ENCODE measurements around the gene YIPF6.

YIPF6 gene, protein sequence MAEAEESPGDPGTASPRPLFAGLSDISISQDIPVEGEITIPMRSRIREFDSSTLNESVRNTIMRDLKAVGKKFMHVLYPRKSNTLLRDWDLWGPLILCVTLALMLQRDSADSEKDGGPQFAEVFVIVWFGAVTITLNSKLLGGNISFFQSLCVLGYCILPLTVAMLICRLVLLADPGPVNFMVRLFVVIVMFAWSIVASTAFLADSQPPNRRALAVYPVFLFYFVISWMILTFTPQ

DNA sequence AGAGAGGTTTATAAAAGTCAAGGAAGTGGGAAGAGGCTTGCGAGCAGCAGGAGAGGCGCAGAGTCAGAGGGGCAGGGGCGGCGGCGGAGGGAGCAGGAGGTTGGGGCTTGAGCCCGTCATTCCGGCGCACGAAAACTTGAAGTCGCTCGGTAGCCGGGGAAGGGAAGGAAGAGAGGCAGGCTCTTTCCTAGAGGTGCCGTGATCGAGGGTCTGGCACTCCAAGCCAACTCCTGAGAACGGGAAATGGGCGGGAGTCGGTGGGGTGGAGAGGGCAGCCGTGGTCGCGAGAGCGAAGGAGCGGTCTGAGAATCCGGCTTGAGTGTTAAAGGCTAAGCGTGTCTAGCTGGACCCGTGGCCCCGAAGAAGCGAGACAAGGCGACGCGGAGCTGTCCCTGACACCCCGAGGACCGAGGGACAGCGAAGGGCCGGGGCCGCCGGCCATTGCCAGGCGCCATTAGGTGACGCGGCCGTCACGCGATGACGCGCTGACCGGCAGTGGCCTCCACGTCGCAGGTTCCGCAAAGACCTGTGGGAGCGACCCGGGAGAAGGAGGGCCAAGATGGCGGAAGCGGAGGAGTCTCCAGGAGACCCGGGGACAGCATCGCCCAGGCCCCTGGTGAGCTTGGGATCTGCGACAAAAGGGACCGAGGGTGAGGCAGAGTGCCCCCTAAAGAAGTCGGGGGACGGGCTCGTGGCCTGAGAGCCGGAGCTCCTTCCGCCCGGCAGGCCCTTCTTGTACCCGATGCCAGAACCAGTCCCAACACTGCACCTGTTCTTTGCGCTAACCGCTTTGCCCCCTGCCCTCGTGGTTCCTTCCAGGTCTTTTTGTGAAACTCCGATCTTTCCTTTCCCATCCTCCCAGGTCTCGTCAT is at the start of gene YIPF6:
TSS of gene YIPF6 (plus strand) at position 544 of the 872 bp plus-strand sequence. CDS start at position 560, 16 bp downstream.
- Histone ChIP-seq H3K27ac (ENCODE audit: low read depth, low read length) (peak within 1 kb of the TSS; percentile 93), H3K4me1 (ENCODE audit: control insufficient read depth, insufficient read depth, low read length, unreplicated experiment) (peaks cover 5% of the 10 kb centered on the region), H3K27me3 (ENCODE audit: insufficient read depth, low read length) (no peaks in the 10 kb centered on the region), H3K79me2 (ENCODE audit: control insufficient read depth, insufficient read depth, low read length, unreplicated experiment) (peaks cover 39% of the 10 kb centered on the region), H2AFZ (ENCODE audit: low read length, unreplicated experiment) (peak within 1 kb of the TSS; percentile 52), H3K4me3 (ENCODE audit: low read depth, low read length) (peak within 1 kb of the TSS; percentile 84), H3K36me3 (ENCODE audit: insufficient read depth, low read length) (0 out of 2 replicates have a peak, but pooled peaks cover 3% of the 10 kb centered on the region)

DNA sequence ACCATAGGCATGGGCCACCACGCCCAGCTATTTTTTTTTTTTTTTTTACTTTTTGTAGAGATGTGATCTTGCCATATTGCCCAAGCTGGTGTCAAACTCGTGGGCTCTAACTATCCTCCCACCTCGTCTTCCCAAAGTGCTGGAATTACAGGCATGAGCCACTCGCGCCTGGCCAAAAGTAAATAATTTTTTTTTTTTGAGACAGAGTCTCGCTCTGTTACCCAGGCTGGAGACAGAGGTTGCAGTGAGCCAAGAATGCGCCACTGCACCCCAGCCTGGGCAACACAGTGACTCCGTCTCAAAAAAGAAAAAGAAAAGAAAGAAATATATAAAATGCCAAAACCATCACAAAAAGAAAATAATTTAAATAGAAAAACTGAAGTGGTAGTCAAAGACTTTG is 47.1 kb upstream of the YIPF6 start:
- Histone ChIP-seq H3K27ac (ENCODE audit: low read depth, low read length) (no peak overlapping the region), H3K4me1 (ENCODE audit: control insufficient read depth, insufficient read depth, low read length, unreplicated experiment) (no peaks in the 10 kb centered on the region), H3K36me3 (ENCODE audit: insufficient read depth, low read length) (no peaks in the 10 kb centered on the region), H3K27me3 (ENCODE audit: insufficient read depth, low read length) (no peaks in the 10 kb centered on the region), H3K4me3 (ENCODE audit: low read depth, low read length) (no peak overlapping the region), H2AFZ (ENCODE audit: low read length, unreplicated experiment) (no peak overlapping the region), H3K79me2 (ENCODE audit: control insufficient read depth, insufficient read depth, low read length, unreplicated experiment) (no peaks in the 10 kb centered on the region)

DNA sequence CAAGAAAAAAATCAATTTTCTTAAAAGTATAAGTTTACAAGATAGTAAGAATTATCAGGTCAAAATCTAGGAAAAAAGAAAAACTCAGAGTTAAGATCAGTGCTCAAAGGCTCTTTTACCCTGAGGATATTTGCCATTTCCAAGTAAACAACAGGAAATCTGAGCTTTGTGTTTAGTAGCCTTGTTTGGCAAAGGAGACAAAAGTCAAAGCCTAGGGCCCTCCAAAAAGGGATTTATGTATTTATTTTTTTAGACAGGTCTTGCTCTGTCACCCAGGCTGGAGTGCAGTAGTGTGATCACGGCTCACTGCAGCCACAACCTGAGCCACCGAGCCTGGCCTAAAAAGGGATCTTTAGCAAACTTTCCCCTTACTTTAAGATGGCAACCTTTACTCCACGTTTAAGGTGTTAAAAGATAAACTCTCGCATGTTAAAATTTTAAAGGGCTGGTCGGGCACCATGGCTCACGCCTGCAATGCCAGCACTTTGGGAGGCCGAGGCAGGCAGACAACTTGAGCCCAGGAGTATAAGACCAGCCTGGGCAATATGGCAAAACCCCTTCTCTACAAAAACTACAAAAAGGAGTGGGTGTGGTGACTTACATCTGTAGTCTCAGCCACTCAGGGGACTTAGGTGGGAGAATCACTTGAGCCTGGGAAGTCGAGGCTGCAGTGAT is 44.2 kb upstream of the YIPF6 start:
- Histone ChIP-seq H2AFZ (ENCODE audit: low read length, unreplicated experiment) (no peak overlapping the region), H3K27ac (ENCODE audit: low read depth, low read length) (no peak overlapping the region), H3K27me3 (ENCODE audit: insufficient read depth, low read length) (no peaks in the 10 kb centered on the region)

DNA sequence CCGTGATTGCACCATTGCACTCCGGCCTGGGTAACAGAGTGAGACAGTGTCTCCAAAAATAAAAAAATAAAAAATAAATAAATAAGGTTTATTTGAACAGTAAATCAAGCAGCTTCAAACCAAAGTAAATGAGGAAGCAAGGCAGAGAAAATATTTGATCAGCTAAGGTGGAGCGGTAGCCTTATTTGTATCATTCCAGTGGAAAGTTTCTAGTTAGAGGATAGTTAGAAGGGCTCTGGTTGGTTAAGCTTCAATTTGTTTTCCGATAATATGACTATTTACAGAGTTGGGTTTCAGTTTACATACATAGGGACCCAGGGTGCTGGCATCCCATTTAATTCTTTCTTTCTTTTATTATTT is 43.7 kb upstream of the YIPF6 start:
- Histone ChIP-seq H3K4me3 (ENCODE audit: low read depth, low read length) (no peak overlapping the region), H3K79me2 (ENCODE audit: control insufficient read depth, insufficient read depth, low read length, unreplicated experiment) (no peaks in the 10 kb centered on the region), H3K36me3 (ENCODE audit: insufficient read depth, low read length) (no peaks in the 10 kb centered on the region), H3K27ac (ENCODE audit: low read depth, low read length) (no peak overlapping the region), H3K27me3 (ENCODE audit: insufficient read depth, low read length) (no peaks in the 10 kb centered on the region), H2AFZ (ENCODE audit: low read length, unreplicated experiment) (no peak overlapping the region), H3K4me1 (ENCODE audit: control insufficient read depth, insufficient read depth, low read length, unreplicated experiment) (no peaks in the 10 kb centered on the region)

More for the DNA sequence above, 44.2 kb upstream of the YIPF6 start:
- H3K4me1 ChIP-seq (ENCODE audit: control insufficient read depth, insufficient read depth, low read length, unreplicated experiment), result no peaks in the 10 kb centered on the region
- no peaks in the 10 kb centered on the region for H3K36me3 ChIP-seq (ENCODE audit: insufficient read depth, low read length)
- no peak overlapping the region for H3K4me3 ChIP-seq (ENCODE audit: low read depth, low read length)
- H3K79me2 ChIP-seq (ENCODE audit: control insufficient read depth, insufficient read depth, low read length, unreplicated experiment), result no peaks in the 10 kb centered on the region

DNA sequence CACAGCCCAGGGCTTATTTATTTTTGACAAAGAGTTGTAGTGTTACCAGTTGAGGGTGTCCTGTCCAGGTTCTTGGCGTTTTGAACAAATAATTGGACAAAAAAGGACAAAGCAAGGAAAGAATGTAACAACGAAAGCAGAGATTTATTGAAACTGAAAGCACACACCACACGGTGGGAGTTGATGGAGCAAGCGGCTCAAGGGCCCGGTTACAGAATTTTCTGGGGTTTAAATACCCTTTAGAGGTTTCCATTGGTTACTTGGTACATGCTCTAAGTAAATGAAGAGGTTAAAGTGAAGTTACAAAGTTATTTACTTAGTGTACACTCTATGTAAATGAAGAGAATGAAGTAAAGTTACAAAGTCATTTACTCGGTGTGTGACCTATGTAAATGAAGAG is 37.8 kb upstream of the YIPF6 start:
- Histone ChIP-seq H3K27me3 (ENCODE audit: insufficient read depth, low read length) (no peaks in the 10 kb centered on the region), H3K27ac (ENCODE audit: low read depth, low read length) (no peak overlapping the region), H3K36me3 (ENCODE audit: insufficient read depth, low read length) (no peaks in the 10 kb centered on the region), H2AFZ (ENCODE audit: low read length, unreplicated experiment) (no peak overlapping the region), H3K4me3 (ENCODE audit: low read depth, low read length) (no peak overlapping the region), H3K79me2 (ENCODE audit: control insufficient read depth, insufficient read depth, low read length, unreplicated experiment) (no peaks in the 10 kb centered on the region), H3K4me1 (ENCODE audit: control insufficient read depth, insufficient read depth, low read length, unreplicated experiment) (peaks cover 9% of the 10 kb centered on the region)

DNA sequence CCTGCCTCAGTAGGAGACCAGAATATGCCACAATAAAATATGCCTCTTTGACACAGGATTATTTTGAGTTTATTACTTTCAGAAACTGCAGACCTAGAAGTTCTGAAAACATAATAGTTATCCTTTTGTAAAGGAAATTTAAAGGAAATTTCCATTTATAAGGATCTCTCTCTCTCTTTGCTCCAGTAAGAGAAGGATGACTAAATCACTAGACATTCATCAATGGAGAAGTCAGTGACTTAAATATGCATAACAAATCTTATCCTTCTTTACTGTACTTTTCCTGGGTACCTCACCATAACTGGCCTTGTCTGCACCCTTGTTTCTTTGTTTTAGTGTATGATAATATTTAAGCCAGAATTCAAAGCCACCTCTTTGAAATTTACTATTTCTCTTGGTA is 37.3 kb upstream of the YIPF6 start:
- Histone ChIP-seq H3K4me1 (ENCODE audit: control insufficient read depth, insufficient read depth, low read length, unreplicated experiment) (peaks cover 9% of the 10 kb centered on the region), H3K27ac (ENCODE audit: low read depth, low read length) (no peak overlapping the region), H2AFZ (ENCODE audit: low read length, unreplicated experiment) (no peak overlapping the region), H3K4me3 (ENCODE audit: low read depth, low read length) (no peak overlapping the region), H3K79me2 (ENCODE audit: control insufficient read depth, insufficient read depth, low read length, unreplicated experiment) (no peaks in the 10 kb centered on the region), H3K36me3 (ENCODE audit: insufficient read depth, low read length) (no peaks in the 10 kb centered on the region), H3K27me3 (ENCODE audit: insufficient read depth, low read length) (no peaks in the 10 kb centered on the region)

DNA sequence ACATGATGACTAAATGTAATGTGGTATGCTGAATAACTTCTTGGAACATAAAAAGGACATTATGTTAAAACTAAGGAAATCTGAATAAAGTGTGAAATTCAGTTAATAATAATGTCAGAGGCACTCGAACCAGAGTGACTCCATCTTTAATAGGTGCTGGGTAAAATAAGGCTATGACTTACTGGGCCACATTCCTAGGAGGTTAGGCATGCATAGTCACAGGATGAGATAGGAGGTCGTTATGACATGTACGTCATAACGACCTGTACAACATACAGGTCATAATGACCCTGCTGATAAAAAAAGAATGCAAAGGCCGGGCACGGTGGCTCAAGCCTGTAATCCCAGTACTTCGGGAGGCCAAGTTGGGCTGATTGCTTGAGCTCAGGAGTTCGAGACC is 36.7 kb upstream of the YIPF6 start:
- H3K27me3 ChIP-seq (ENCODE audit: insufficient read depth, low read length), result no peaks in the 10 kb centered on the region
- no peaks in the 10 kb centered on the region for H3K36me3 ChIP-seq (ENCODE audit: insufficient read depth, low read length)
- H3K79me2 ChIP-seq (ENCODE audit: control insufficient read depth, insufficient read depth, low read length, unreplicated experiment), result no peaks in the 10 kb centered on the region
- H3K4me3 ChIP-seq (ENCODE audit: low read depth, low read length), result no peak overlapping the region
- H2AFZ ChIP-seq (ENCODE audit: low read length, unreplicated experiment), result no peak overlapping the region
- no peak overlapping the region; the same call in 1 of the 2 replicates for H3K27ac ChIP-seq (ENCODE audit: low read depth, low read length)
- peaks cover 9% of the 10 kb centered on the region for H3K4me1 ChIP-seq (ENCODE audit: control insufficient read depth, insufficient read depth, low read length, unreplicated experiment)

DNA sequence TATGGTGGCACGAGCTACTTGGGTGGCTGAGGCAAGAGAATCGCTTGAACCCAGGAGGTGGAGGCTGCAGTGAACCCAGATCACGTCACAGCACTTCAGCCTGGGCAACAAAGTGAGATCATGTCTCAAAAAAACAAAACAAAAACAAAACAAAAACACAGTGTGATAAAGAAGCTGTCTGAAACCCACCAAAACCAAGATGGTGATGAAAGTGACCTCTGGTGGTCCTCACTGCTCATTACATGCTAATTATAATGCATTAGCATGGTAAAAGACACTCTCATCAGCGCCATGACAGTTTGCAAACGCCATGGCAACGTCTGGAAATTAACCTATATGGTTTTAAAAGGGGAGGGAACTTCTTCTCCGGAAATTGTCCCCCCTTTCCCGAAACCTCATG is 36.2 kb upstream of the YIPF6 start:
- no peaks in the 10 kb centered on the region for H3K36me3 ChIP-seq (ENCODE audit: insufficient read depth, low read length)
- H3K27me3 ChIP-seq (ENCODE audit: insufficient read depth, low read length), result no peaks in the 10 kb centered on the region
- H3K4me1 ChIP-seq (ENCODE audit: control insufficient read depth, insufficient read depth, low read length, unreplicated experiment), result peaks cover 9% of the 10 kb centered on the region
- peak overlapping the region; percentile 34; the same call in 1 of the 2 replicates for H3K27ac ChIP-seq (ENCODE audit: low read depth, low read length)
- peak overlapping the region; percentile 68 for H2AFZ ChIP-seq (ENCODE audit: low read length, unreplicated experiment)
- H3K79me2 ChIP-seq (ENCODE audit: control insufficient read depth, insufficient read depth, low read length, unreplicated experiment), result no peaks in the 10 kb centered on the region
- no peak overlapping the region for H3K4me3 ChIP-seq (ENCODE audit: low read depth, low read length)

DNA sequence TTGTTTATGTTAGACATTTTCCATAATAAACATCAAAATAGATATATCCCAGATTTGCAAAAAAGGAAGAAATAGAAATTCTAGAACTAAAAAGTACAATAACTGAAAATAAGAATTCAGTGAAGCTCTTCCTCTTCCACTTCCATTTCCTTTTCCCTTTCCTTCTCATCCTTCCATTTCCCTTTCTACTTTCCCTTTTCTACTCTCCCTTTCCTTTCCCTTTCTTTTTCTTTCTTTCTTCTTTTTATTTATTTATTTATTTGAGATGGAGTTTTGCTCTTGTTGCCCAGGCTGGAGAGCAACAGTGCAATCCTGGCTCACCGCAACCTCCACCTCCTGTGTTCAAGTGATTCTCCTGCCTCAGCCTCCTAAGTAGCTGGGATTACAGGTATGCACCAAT is 35.0 kb upstream of the YIPF6 start:
- no peak overlapping the region for H2AFZ ChIP-seq (ENCODE audit: low read length, unreplicated experiment)
- peaks cover 9% of the 10 kb centered on the region for H3K4me1 ChIP-seq (ENCODE audit: control insufficient read depth, insufficient read depth, low read length, unreplicated experiment)
- H3K79me2 ChIP-seq (ENCODE audit: control insufficient read depth, insufficient read depth, low read length, unreplicated experiment), result no peaks in the 10 kb centered on the region
- H3K36me3 ChIP-seq (ENCODE audit: insufficient read depth, low read length), result no peaks in the 10 kb centered on the region
- H3K27me3 ChIP-seq (ENCODE audit: insufficient read depth, low read length), result no peaks in the 10 kb centered on the region
- no peak overlapping the region for H3K4me3 ChIP-seq (ENCODE audit: low read depth, low read length)
- no peak overlapping the region for H3K27ac ChIP-seq (ENCODE audit: low read depth, low read length)

DNA sequence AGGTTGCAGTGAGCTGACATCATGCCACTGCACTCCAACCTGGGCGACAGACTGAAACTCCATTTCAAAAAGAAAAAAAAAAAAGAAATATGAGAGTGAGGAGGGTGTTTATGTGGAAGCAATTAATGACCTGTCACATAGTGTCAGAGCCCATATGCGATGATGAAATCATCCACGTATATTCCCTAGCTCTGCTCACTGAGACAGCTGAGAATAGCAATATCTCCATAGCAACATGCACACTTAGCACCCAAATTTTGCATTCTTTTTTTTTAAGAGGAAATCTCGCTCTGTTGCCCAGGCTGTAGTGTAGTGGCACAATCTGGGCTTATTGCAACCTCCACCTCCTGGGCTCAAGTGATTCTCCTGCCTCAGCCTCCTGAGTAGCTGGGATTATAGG is 34.1 kb upstream of the YIPF6 start:
- H3K4me1 ChIP-seq (ENCODE audit: control insufficient read depth, insufficient read depth, low read length, unreplicated experiment), result peaks cover 9% of the 10 kb centered on the region
- no peaks in the 10 kb centered on the region for H3K36me3 ChIP-seq (ENCODE audit: insufficient read depth, low read length)
- H3K4me3 ChIP-seq (ENCODE audit: low read depth, low read length), result no peak overlapping the region
- no peaks in the 10 kb centered on the region for H3K79me2 ChIP-seq (ENCODE audit: control insufficient read depth, insufficient read depth, low read length, unreplicated experiment)
- no peak overlapping the region for H3K27ac ChIP-seq (ENCODE audit: low read depth, low read length)
- no peaks in the 10 kb centered on the region for H3K27me3 ChIP-seq (ENCODE audit: insufficient read depth, low read length)
- no peak overlapping the region for H2AFZ ChIP-seq (ENCODE audit: low read length, unreplicated experiment)
